K562 (cell line): ENCODE data around the gene ATG7. TPM values are rescaled to one million over a fixed set of nuclear protein-coding genes. Genes with fewer than 3 reads are reported as not detected.

Experiments used
- CREB1 ChIP-seq, 2 experiments: sonication (generic) in 1 of 2; formaldehyde crosslinking in 1 of 2; IDR thresholded peaks; 2 replicates each; pipeline versions ENCODE4 v1.6.1 to v1.8.0; 2012 to 2022; ENCODE audit warnings: inconsistent platforms in 1 of 2, mild to moderate bottlenecking in 1 of 2, missing genetic modification reagents in 1 of 2, moderate library complexity in 1 of 2
- DIDO1 ChIP-seq: fragments of 450-650 bp; IDR thresholded peaks from 2 replicates; pipeline ENCODE4 v1.6.1; 2016; ENCODE audit warnings: low read depth, missing biosample characterization, missing genetic modification characterization
- FOXO4 ChIP-seq: fragments of 450-650 bp; formaldehyde crosslinking; IDR thresholded peaks from 2 replicates; pipeline ENCODE4 v1.4.0; 2020; ENCODE audit warnings: mild to moderate bottlenecking, moderate library complexity
- HNRNPUL1 ChIP-seq: fragments of 200-400 bp; formaldehyde crosslinking; IDR thresholded peaks from 2 replicates; pipeline ENCODE4 v1.6.1; 2017; ENCODE audit warnings: low read length
- NELFE ChIP-seq: IDR thresholded peaks from 2 replicates; pipeline ENCODE4 v1.6.1; 2011; ENCODE audit warnings: mild to moderate bottlenecking; ENCODE audit not compliant: insufficient read depth, insufficient read length
- PHF20 ChIP-seq: fragments of 450-650 bp; IDR thresholded peaks from 2 replicates; pipeline ENCODE4 v1.6.1; 2018; ENCODE audit not compliant: partially characterized antibody
- PTBP1 ChIP-seq: fragments of 200-400 bp; formaldehyde crosslinking; IDR thresholded peaks from 2 replicates; pipeline ENCODE4 v1.6.1; 2017; ENCODE audit warnings: low read depth, low read length
- UBTF ChIP-seq, 2 experiments: IDR thresholded peaks; 2 replicates each; pipeline ENCODE4 v1.6.1; 2012; ENCODE audit warnings: improper control_type of control experiment in 2 of 2, low read depth in 2 of 2, low read length in 2 of 2, borderline replicate concordance in 1 of 2
- VEZF1 ChIP-seq: fragments of 200-800 bp; sonication (Bioruptor generic); IDR thresholded peaks from 2 replicates; pipeline ENCODE4 v1.6.1; 2017; ENCODE audit warnings: missing genetic modification characterization, missing compliant biosample characterization
- ZBTB33 ChIP-seq: sonication (generic); formaldehyde crosslinking; IDR thresholded peaks from 2 replicates; pipeline ENCODE4 v1.8.1; 2023; ENCODE audit warnings: mild to moderate bottlenecking, missing genetic modification reagents
- ZFP30 ChIP-seq: fragments of 250-450 bp; sonication (Bioruptor Pico); IDR thresholded peaks from 2 replicates; pipeline ENCODE4 v1.8.0; 2022; ENCODE audit warnings: moderate library complexity, mild to moderate bottlenecking, inconsistent platforms, borderline replicate concordance
- ZFP91 ChIP-seq: sonication (generic); formaldehyde crosslinking; IDR thresholded peaks from 2 replicates; pipeline ENCODE4 v1.8.0; 2022; ENCODE audit warnings: mild to moderate bottlenecking, missing genetic modification reagents
- ZNF143 ChIP-seq: sonication (generic); formaldehyde crosslinking; IDR thresholded peaks from 2 replicates; pipeline ENCODE4 v1.9.0; 2022; ENCODE audit warnings: mild to moderate bottlenecking, missing genetic modification reagents
- ZNF780A ChIP-seq: fragments of 250-450 bp; sonication (Bioruptor Pico); IDR thresholded peaks from 2 replicates; pipeline ENCODE4 v1.5.0; 2021; ENCODE audit warnings: mild to moderate bottlenecking
- polyA plus RNA-seq, 8 experiments: library from polyadenylated mRNA; depleted of rRNA in 4 of 8; stranded (reverse) in 5 of 8; unstranded in 3 of 8; fragments of >200 nt; fragmentation: Nextera tagmentation in 2 of 8; fragmentation: Illumina TruSeq in 1 of 8; extraction: Ambion mirVana in 2 of 8; extraction: Trizol in 1 of 8; gene quantifications; 2 replicates each; pipeline versions ENCODE4 v1.2.1 to v1.2.3, GENCODE V29; 2011 to 2014; ENCODE audit warnings: inconsistent platforms in 1 of 8, missing spikeins in 1 of 8
- total RNA-seq, 7 experiments: library from RNA; depleted of rRNA in 6 of 7; stranded (reverse); fragments of >200 nt in 6 of 7; fragmentation: Illumina TruSeq in 2 of 7; extraction: Trizol in 2 of 7; gene quantifications; 2 replicates each; pipeline versions ENCODE4 v1.2.1 to v1.2.3, GENCODE V29; 2011 to 2021; ENCODE audit warnings: low replicate concordance in 1 of 7

ATG7 gene
- total and polyA plus RNA-seq, 9 of the 15 experiments (the other 6 are each of a cell fraction or from before 2014, with no cell fraction given) = 18.3 to 45.3 (median 33.6) TPM

- TF ChIP-seq ZBTB33 (CRISPR knock-in tag) = no peak
- TF ChIP-seq DIDO1 (tag) = peak; percentile 49; the same call in 1 of the 2 replicates
- 0 out of 4 replicates have a peak, but pooled peaks of 1 of the 2 experiments have one; percentile 60 for TF ChIP-seq UBTF (IDR thresholded peaks at IDR 0.05; ENCODE audit: borderline replicate concordance in 1 of 2, low read depth in 2 of 2, low read length in 2 of 2)
- no peak for TF ChIP-seq ZNF780A (CRISPR knock-in tag)
- no peak for TF ChIP-seq PTBP1
- TF ChIP-seq ZFP91 (CRISPR knock-in tag) = no peak
- no peak for TF ChIP-seq NELFE
- TF ChIP-seq VEZF1 (CRISPR knock-in tag) = peak; percentile 65
- no peak for TF ChIP-seq ZFP30 (CRISPR knock-in tag)
- TF ChIP-seq PHF20 = peak; percentile 99
- no peak for TF ChIP-seq FOXO4
- peak; percentile 67 for TF ChIP-seq ZNF143 (CRISPR knock-in tag)
- TF ChIP-seq CREB1 (IDR thresholded peaks at IDR 0.05) = peak; percentile 98
- peak; percentile 99 for TF ChIP-seq CREB1 (CRISPR knock-in tag; IDR thresholded peaks at IDR 0.05)
- TF ChIP-seq HNRNPUL1 = no peak
Measured at GRCh38 chr3:11271986-11272904, at the start of gene ATG7 (continued).
